HCT116 (cell line): ENCODE measurements around the gene MAST4. TPM values are rescaled to one million over a fixed set of nuclear protein-coding genes. Genes with fewer than 3 reads are reported as not detected.

Source experiments
- ATAC-seq: fragments of 200-7000 bp; cut with Tn5 transposase; 2 replicates; pipeline ENCODE4 v1.9.1; 2020; ENCODE audit warnings: mild to moderate bottlenecking, moderate library complexity
- BruUV-seq: library from RNA; stranded (reverse); fragments of 400-500 nt; replicated peaks from 2 replicates; lab custom pipeline; 2021; lab: Mats Ljungman, UMichigan
- CTCF ChIA-PET: fragments of 300-600 bp; sonication (Branson Sonifier 250); formaldehyde crosslinking; loops from one replicate; lab custom pipeline; 2021; ENCODE audit warnings: antibody characterized with exemption; lab: Charles Lee
- POLR2A ChIA-PET: fragments of 300-600, 350-600 bp; sonication (Branson Sonifier 250); formaldehyde crosslinking; loops from one replicate; lab custom pipeline; 2021; ENCODE audit warnings: antibody characterized with exemption; lab: Charles Lee
- RAD21 ChIA-PET, 2 experiments: fragments of 300-600 bp; sonication (Branson Sonifier 250); formaldehyde crosslinking; loops; one replicate each; lab custom pipeline; 2023; ENCODE audit warnings: low total read pairs in 2 of 2; ENCODE audit not compliant: uncharacterized antibody in 2 of 2, unreplicated experiment in 2 of 2, low non-redundant PET in 1 of 2; lab: Charles Lee
- DNase-seq: peaks from one replicate; pipeline ENCODE4 v3.0.0-alpha.2; 2010; ENCODE audit warnings: low read depth, low spot score
- H2AFZ ChIP-seq: fragments of 200-600 bp; shearing (Covaris generic), sonication (generic); 2 replicates; pipeline ENCODE4 v1.6.1; 2017; ENCODE audit warnings: low read depth, mixed run types, mixed read lengths, antibody characterized with exemption, low read length; ENCODE audit not compliant: poor library complexity, severe bottlenecking
- H3K27ac ChIP-seq: 2 replicates; pipeline ENCODE4 v1.5.1; 2012; ENCODE audit warnings: low read depth, low read length
- H3K27me3 ChIP-seq: fragments of 200-600 bp; sonication (generic); 2 replicates; pipeline ENCODE4 v1.6.1; 2016; ENCODE audit warnings: mixed run types, low read length, mixed read lengths; ENCODE audit not compliant: insufficient read depth
- H3K36me3 ChIP-seq, 2 experiments: fragments of 200-500 bp in 1 of 2; fragments of 200-600 bp in 1 of 2; sonication (Bioruptor generic) in 1 of 2; sonication (generic) in 1 of 2; 2 replicates each; pipeline versions ENCODE4 v1.5.1 to v1.6.1; 2014 to 2016; ENCODE audit warnings: low read length in 2 of 2, inconsistent platforms in 1 of 2, mixed read lengths in 1 of 2, mixed run types in 1 of 2; ENCODE audit not compliant: insufficient read depth in 2 of 2, control insufficient read depth in 1 of 2
- H3K4me1 ChIP-seq, 2 experiments: fragments of 200-600 bp in 1 of 2; sonication (generic) in 1 of 2; 2 replicates each; pipeline versions ENCODE4 v1.5.1 to v1.6.1; 2012 to 2017; ENCODE audit warnings: low read length in 2 of 2, inconsistent platforms in 1 of 2, mild to moderate bottlenecking in 1 of 2, mixed read lengths in 1 of 2, mixed run types in 1 of 2, moderate library complexity in 1 of 2; ENCODE audit not compliant: insufficient read depth in 2 of 2, control insufficient read depth in 1 of 2
- H3K4me2 ChIP-seq: fragments of 200-600 bp; sonication (generic); 2 replicates; pipeline ENCODE4 v1.6.1; 2017; ENCODE audit warnings: mixed run types, low read length, mixed read lengths
- H3K4me3 ChIP-seq, 2 experiments: fragments of 200-600 bp in 1 of 2; sonication (generic) in 1 of 2; replicated peaks in 1 of 2; 2 replicates each; pipeline ENCODE4 v1.5.1; 2011 to 2016; ENCODE audit warnings: low read length in 2 of 2, control low read depth in 1 of 2, low read depth in 1 of 2, mild to moderate bottlenecking in 1 of 2, mixed read lengths in 1 of 2, mixed run types in 1 of 2
- H3K79me2 ChIP-seq: fragments of 200-600 bp; sonication (generic); 2 replicates; pipeline ENCODE4 v1.6.1; 2017; ENCODE audit warnings: mild to moderate bottlenecking, mixed run types, low read length, moderate library complexity, mixed read lengths; ENCODE audit not compliant: insufficient read depth
- H3K9ac ChIP-seq: fragments of 200-600 bp; sonication (generic); 2 replicates; pipeline ENCODE4 v1.6.1; 2016; ENCODE audit warnings: low read length, mixed read lengths
- H3K9me2 ChIP-seq: fragments of 200-600 bp; sonication (generic), shearing (Covaris generic); 2 replicates; pipeline ENCODE4 v1.6.1; 2017; ENCODE audit warnings: mixed run types, mild to moderate bottlenecking, moderate library complexity; ENCODE audit not compliant: insufficient read depth
- H3K9me3 ChIP-seq, 2 experiments: fragments of 200-500 bp in 1 of 2; fragments of 200-600 bp in 1 of 2; sonication (Bioruptor generic) in 1 of 2; sonication (generic) in 1 of 2; 2 replicates each; pipeline ENCODE4 v1.6.1; 2014 to 2017; ENCODE audit warnings: low read length in 2 of 2, mixed read lengths in 2 of 2, inconsistent platforms in 1 of 2, low read depth in 1 of 2, mild to moderate bottlenecking in 1 of 2, mixed run types in 1 of 2, moderate library complexity in 1 of 2; ENCODE audit not compliant: control insufficient read depth in 1 of 2, insufficient read depth in 1 of 2
- H4K20me1 ChIP-seq: fragments of 200-600 bp; sonication (generic), shearing (Covaris generic); 2 replicates; pipeline ENCODE4 v1.6.1; 2017; ENCODE audit warnings: mixed run types, mild to moderate bottlenecking, moderate library complexity; ENCODE audit not compliant: insufficient read depth
- EZH2phosphoT487 ChIP-seq: fragments of 200-600 bp; IDR thresholded peaks from 2 replicates; pipeline ENCODE4 v1.6.1; 2018; ENCODE audit warnings: antibody characterized with exemption, borderline replicate concordance
- JUND ChIP-seq: IDR thresholded peaks from 2 replicates; pipeline ENCODE4 v1.6.1; 2012
- POLR2A ChIP-seq: IDR thresholded peaks from 2 replicates; pipeline ENCODE4 v1.7.0; 2011; ENCODE audit warnings: borderline replicate concordance; ENCODE audit not compliant: insufficient read depth, insufficient read length; ENCODE audit errors: extremely low read depth
- RAD21 ChIP-seq: IDR thresholded peaks from 2 replicates; pipeline ENCODE4 v1.6.1; 2012; ENCODE audit warnings: low read depth, mild to moderate bottlenecking
- SIN3A ChIP-seq: IDR thresholded peaks from 2 replicates; pipeline ENCODE4 v1.6.1; 2012; ENCODE audit warnings: low read depth
- YY1 ChIP-seq: IDR thresholded peaks from 2 replicates; pipeline ENCODE4 v1.6.1; 2011; ENCODE audit warnings: low read length, low read depth, moderate library complexity, mild to moderate bottlenecking; ENCODE audit not compliant: insufficient replicate concordance; ENCODE audit errors: extremely low read depth
- ZFX ChIP-seq: fragments of 450-650 bp; IDR thresholded peaks from 2 replicates; pipeline ENCODE4 v1.6.1; 2017
- ZNF274 ChIP-seq: fragments of 200-500 bp; sonication (Bioruptor generic); IDR thresholded peaks from 2 replicates; pipeline ENCODE4 v1.6.1; 2014; ENCODE audit warnings: mild to moderate bottlenecking, low read depth, low read length, inconsistent platforms
- intact Hi-C: fragments of 100-400 bp; cut with micrococcal nuclease; formaldehyde crosslinking; loops from 2 replicates; pipeline ENCODE4 v1.10.0; 2022
- total RNA-seq: library from RNA; stranded (reverse); gene quantifications from one replicate; pipeline ENCODE4 v1.2.1, GENCODE V29; 2021; ENCODE audit not compliant: unreplicated experiment
- TF ChIP-seq, protein P1 (sequence below), 3 experiments: fragments of 200-600 bp in 1 of 3; sonication (generic) in 1 of 3; IDR thresholded peaks in 2 of 3; conservative IDR thresholded peaks in 1 of 3; 2 replicates each; pipeline ENCODE4 v1.5.1; 2012 to 2017; ENCODE audit warnings: low read depth in 2 of 3, low read length in 2 of 3, antibody characterized with exemption in 1 of 3, borderline replicate concordance in 1 of 3, control low read depth in 1 of 3, mild to moderate bottlenecking in 1 of 3, mixed read lengths in 1 of 3, mixed run types in 1 of 3, moderate library complexity in 1 of 3; ENCODE audit not compliant: insufficient read depth in 1 of 3
- TF ChIP-seq, protein P2 (sequence below): IDR thresholded peaks from 2 replicates; pipeline ENCODE4 v1.6.1; 2012; ENCODE audit warnings: low read depth

Gene MAST4
- total RNA-seq, 1 experiment from 2014 or later, result 1.1 TPM

DNA sequence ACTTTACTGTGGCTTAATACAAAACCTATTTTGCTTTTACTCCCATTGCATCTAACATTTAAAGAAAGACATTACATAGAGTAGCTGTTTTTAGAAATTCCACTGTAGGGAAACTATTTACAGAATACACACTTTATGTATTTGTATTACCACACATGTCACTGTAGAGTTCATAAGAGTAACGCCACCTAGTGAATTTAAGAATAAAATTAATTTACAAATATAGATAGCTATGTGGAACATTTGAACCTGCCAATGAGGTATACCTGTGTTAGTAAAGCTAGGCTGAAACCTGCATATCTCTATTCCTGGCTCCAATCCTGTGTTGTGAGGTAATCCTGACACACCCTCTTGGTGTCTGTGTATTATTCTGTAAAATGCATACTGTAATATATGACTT is 234.4 kb downstream of the MAST4 start:
- no peaks in the 10 kb centered on the region for H3K9me3 ChIP-seq
- H3K27ac ChIP-seq, result no peak overlapping the region
- no TSS peak for BruUV-seq
- RAD21 ChIA-PET, result no interaction called here
- H3K79me2 ChIP-seq, result no peaks in the 10 kb centered on the region
- no peak overlapping the region for H3K4me3 ChIP-seq
- intact Hi-C loops, result no loop called here
- TF ChIP-seq, protein P1, sequence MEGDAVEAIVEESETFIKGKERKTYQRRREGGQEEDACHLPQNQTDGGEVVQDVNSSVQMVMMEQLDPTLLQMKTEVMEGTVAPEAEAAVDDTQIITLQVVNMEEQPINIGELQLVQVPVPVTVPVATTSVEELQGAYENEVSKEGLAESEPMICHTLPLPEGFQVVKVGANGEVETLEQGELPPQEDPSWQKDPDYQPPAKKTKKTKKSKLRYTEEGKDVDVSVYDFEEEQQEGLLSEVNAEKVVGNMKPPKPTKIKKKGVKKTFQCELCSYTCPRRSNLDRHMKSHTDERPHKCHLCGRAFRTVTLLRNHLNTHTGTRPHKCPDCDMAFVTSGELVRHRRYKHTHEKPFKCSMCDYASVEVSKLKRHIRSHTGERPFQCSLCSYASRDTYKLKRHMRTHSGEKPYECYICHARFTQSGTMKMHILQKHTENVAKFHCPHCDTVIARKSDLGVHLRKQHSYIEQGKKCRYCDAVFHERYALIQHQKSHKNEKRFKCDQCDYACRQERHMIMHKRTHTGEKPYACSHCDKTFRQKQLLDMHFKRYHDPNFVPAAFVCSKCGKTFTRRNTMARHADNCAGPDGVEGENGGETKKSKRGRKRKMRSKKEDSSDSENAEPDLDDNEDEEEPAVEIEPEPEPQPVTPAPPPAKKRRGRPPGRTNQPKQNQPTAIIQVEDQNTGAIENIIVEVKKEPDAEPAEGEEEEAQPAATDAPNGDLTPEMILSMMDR (IDR thresholded peaks at IDR 0.05 in 2 of 3, conservative IDR thresholded peaks at IDR 0.05 in 1 of 3; ENCODE audit: borderline replicate concordance in 1 of 3, insufficient read depth in 1 of 3, low read depth in 2 of 3, low read length in 2 of 3), result peak in 1 of 3 experiments; percentile 26; a peak in 2 of 6 replicates
- TF ChIP-seq ZFX (no peak), EZH2phosphoT487 (no peak), ZNF274 (no peak)
- POLR2A ChIA-PET, result interaction anchor here (1.1 kb wide), 1 partner anchor 9 kb away, joined by 3 read pairs; no protein-coding TSS in a partner anchor
- H3K36me3 ChIP-seq, result no peaks in the 10 kb centered on the region
- H4K20me1 ChIP-seq, result no peaks in the 10 kb centered on the region
- no peak for ATAC-seq
- H3K9me2 ChIP-seq, result no peaks in the 10 kb centered on the region
- H3K27me3 ChIP-seq, result peaks cover 28% of the 10 kb centered on the region
- H3K4me2 ChIP-seq, result no peak overlapping the region
- H3K4me1 ChIP-seq, result no peaks in the 10 kb centered on the region
- DNase-seq, result no peak
- CTCF ChIA-PET, result interaction anchor here (0.6 to 2.4 kb wide), 12 partner anchors 10 to 525 kb away, joined by 3 to 20 read pairs (median 5); no protein-coding TSS in a partner anchor
- no peak overlapping the region for H3K9ac ChIP-seq
- no peak overlapping the region for H2AFZ ChIP-seq

DNA sequence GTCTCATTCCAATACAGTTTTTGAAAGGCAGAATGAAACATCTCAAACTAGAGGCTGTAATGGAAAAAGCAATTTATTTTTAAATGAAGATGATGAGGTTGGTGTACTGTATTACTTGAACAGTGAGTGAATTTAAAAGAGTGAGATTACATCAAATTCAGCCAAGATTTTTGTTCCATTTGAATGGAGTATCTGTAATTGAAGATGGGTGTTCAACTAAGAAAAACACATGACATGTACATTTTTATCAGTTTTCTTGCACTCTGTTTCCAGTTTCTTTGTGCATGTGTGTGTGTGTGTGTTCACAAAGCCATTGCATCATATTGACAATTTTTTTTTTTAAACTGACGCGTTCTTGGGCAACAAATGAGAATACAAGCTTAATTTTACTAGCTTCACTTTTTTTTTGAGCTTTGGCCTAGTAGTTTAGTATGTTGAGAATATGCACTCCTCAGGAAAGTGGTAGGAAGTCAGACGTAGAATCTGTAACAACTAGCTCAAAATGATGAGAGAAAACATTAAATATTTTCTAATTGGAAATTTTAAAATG is 243.5 kb downstream of the MAST4 start:
- Histone ChIP-seq H3K4me2 (no peak overlapping the region), H2AFZ (no peak overlapping the region), H3K4me3 (no peak overlapping the region), H3K9ac (no peak overlapping the region), H3K27me3 (peaks cover 17% of the 10 kb centered on the region; the same call in 1 of the 2 replicates), H3K9me3 (no peaks in the 10 kb centered on the region), H3K27ac (no peak overlapping the region), H3K36me3 (no peaks in the 10 kb centered on the region), H3K79me2 (no peaks in the 10 kb centered on the region), H4K20me1 (no peaks in the 10 kb centered on the region; the same call in 1 of the 2 replicates), H3K4me1 (no peaks in the 10 kb centered on the region), H3K9me2 (no peaks in the 10 kb centered on the region)
- RAD21 ChIA-PET, result no interaction called here
- intact Hi-C loops, result no loop called here
- TF ChIP-seq, protein P2, sequence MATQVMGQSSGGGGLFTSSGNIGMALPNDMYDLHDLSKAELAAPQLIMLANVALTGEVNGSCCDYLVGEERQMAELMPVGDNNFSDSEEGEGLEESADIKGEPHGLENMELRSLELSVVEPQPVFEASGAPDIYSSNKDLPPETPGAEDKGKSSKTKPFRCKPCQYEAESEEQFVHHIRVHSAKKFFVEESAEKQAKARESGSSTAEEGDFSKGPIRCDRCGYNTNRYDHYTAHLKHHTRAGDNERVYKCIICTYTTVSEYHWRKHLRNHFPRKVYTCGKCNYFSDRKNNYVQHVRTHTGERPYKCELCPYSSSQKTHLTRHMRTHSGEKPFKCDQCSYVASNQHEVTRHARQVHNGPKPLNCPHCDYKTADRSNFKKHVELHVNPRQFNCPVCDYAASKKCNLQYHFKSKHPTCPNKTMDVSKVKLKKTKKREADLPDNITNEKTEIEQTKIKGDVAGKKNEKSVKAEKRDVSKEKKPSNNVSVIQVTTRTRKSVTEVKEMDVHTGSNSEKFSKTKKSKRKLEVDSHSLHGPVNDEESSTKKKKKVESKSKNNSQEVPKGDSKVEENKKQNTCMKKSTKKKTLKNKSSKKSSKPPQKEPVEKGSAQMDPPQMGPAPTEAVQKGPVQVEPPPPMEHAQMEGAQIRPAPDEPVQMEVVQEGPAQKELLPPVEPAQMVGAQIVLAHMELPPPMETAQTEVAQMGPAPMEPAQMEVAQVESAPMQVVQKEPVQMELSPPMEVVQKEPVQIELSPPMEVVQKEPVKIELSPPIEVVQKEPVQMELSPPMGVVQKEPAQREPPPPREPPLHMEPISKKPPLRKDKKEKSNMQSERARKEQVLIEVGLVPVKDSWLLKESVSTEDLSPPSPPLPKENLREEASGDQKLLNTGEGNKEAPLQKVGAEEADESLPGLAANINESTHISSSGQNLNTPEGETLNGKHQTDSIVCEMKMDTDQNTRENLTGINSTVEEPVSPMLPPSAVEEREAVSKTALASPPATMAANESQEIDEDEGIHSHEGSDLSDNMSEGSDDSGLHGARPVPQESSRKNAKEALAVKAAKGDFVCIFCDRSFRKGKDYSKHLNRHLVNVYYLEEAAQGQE, result no peak
- no peak for TF ChIP-seq SIN3A
- TF ChIP-seq EZH2phosphoT487, result no peak
- no peak for TF ChIP-seq JUND
- no peak for TF ChIP-seq ZNF274
- no peak for TF ChIP-seq RAD21
- TF ChIP-seq, protein P1 (IDR thresholded peaks at IDR 0.05 in 2 of 3, conservative IDR thresholded peaks at IDR 0.05 in 1 of 3; ENCODE audit: borderline replicate concordance in 1 of 3, insufficient read depth in 1 of 3, low read depth in 2 of 3, low read length in 2 of 3), result no peak
- no peak for TF ChIP-seq YY1
- TF ChIP-seq POLR2A, result no peak
- POLR2A ChIA-PET, result no interaction called here
- no peak for ATAC-seq
- DNase-seq, result no peak
- CTCF ChIA-PET, result interaction anchor here (1.0 to 3.0 kb wide), 2 partner anchors 9 to 10 kb away, joined by 3 to 20 read pairs; no protein-coding TSS in a partner anchor
- no TSS peak for BruUV-seq
